PC-9 (cell line): Measurements from ENCODE around the gene GLCCI1. TPM values are rescaled to one million over a fixed set of nuclear protein-coding genes. Genes with fewer than 3 reads are reported as not detected.

Experiments used
- BruUV-seq: library from RNA; stranded (reverse); fragments of 400-500 nt; replicated peaks from 2 replicates; lab custom pipeline; 2021; lab: Mats Ljungman, UMichigan
- CTCF ChIA-PET: fragments of 300-600 bp; sonication (Branson Sonifier 250); formaldehyde crosslinking; loops from one replicate; lab custom pipeline; 2022; ENCODE audit warnings: antibody characterized with exemption; lab: Charles Lee
- POLR2A ChIA-PET: fragments of 300-600 bp; sonication (Branson Sonifier 250); formaldehyde crosslinking; loops from one replicate; lab custom pipeline; 2022; ENCODE audit warnings: antibody characterized with exemption; ENCODE audit not compliant: unreplicated experiment; lab: Charles Lee
- DNase-seq, 2 experiments: peaks; one replicate each; pipeline versions ENCODE4 v3.0.0 to v3.0.0-alpha.2; 2015 to 2022; ENCODE audit warnings: mixed read lengths in 1 of 2
- H2AFZ ChIP-seq: fragments of 200-600 bp; sonication (generic); 2 replicates; pipeline ENCODE4 v1.8.1; 2017; ENCODE audit warnings: antibody characterized with exemption
- H3F3A ChIP-seq: fragments of 200-600 bp; sonication (generic); 2 replicates; pipeline ENCODE4 v1.8.1; 2017; ENCODE audit warnings: antibody characterized with exemption, mild to moderate bottlenecking, low read depth; ENCODE audit not compliant: insufficient read depth
- H3K27ac ChIP-seq: fragments of 200-600 bp; sonication (generic); 2 replicates; pipeline ENCODE4 v1.6.1; 2016; ENCODE audit warnings: mixed run types
- H3K27me3 ChIP-seq: fragments of 200-600 bp; sonication (generic); 2 replicates; pipeline ENCODE4 v1.6.1; 2016; ENCODE audit warnings: low read depth, mixed run types; ENCODE audit not compliant: insufficient read depth
- H3K36me3 ChIP-seq: fragments of 200-600 bp; sonication (generic); 2 replicates; pipeline ENCODE4 v1.6.1; 2016; ENCODE audit warnings: low read depth, mixed run types
- H3K4me1 ChIP-seq: fragments of 200-600 bp; sonication (generic); replicated peaks from 2 replicates; pipeline ENCODE4 v1.6.1; 2016; ENCODE audit warnings: mixed run types; ENCODE audit not compliant: insufficient read depth
- H3K4me2 ChIP-seq: fragments of 200-600 bp; sonication (generic); 2 replicates; pipeline ENCODE4 v1.6.1; 2017; ENCODE audit warnings: mixed run types
- H3K4me3 ChIP-seq: fragments of 200-600 bp; sonication (generic); 2 replicates; pipeline ENCODE4 v1.6.1; 2016; ENCODE audit warnings: mixed run types
- H3K79me2 ChIP-seq: fragments of 200-600 bp; sonication (generic); 2 replicates; pipeline ENCODE4 v1.6.1; 2017; ENCODE audit warnings: low read depth, mixed run types
- H3K9me2 ChIP-seq: fragments of 200-600 bp; sonication (generic); 2 replicates; pipeline ENCODE4 v1.8.1; 2017; ENCODE audit warnings: mild to moderate bottlenecking; ENCODE audit not compliant: insufficient read depth
- H3K9me3 ChIP-seq: fragments of 200-600 bp; sonication (generic); 2 replicates; pipeline ENCODE4 v1.8.1; 2016; ENCODE audit warnings: low read depth; ENCODE audit not compliant: insufficient read depth
- H4K20me1 ChIP-seq: fragments of 200-600 bp; sonication (generic); 2 replicates; pipeline ENCODE4 v1.8.1; 2017; ENCODE audit not compliant: insufficient read depth
- EZH2 ChIP-seq: fragments of 200-600 bp; sonication (generic); IDR thresholded peaks from 2 replicates; pipeline ENCODE4 v1.8.0; 2017; ENCODE audit warnings: antibody characterized with exemption, low read depth
- intact Hi-C: fragments of 100-400 bp; cut with micrococcal nuclease; formaldehyde crosslinking; loops from one replicate; pipeline ENCODE4 v1.10.0; 2022; ENCODE audit not compliant: unreplicated experiment
- total RNA-seq: library from RNA; stranded (reverse); gene quantifications from 2 replicates; pipeline ENCODE4 v1.2.3, GENCODE V29; 2021
- TF ChIP-seq, protein P1 (sequence below): fragments of 200-600 bp; sonication (generic); conservative IDR thresholded peaks from 2 replicates; pipeline ENCODE4 v1.6.1; 2017; ENCODE audit warnings: mixed run types, antibody characterized with exemption, mild to moderate bottlenecking, moderate library complexity

The GLCCI1 gene
- total RNA-seq, 1 experiment from 2014 or later: 42.1 TPM

DNA sequence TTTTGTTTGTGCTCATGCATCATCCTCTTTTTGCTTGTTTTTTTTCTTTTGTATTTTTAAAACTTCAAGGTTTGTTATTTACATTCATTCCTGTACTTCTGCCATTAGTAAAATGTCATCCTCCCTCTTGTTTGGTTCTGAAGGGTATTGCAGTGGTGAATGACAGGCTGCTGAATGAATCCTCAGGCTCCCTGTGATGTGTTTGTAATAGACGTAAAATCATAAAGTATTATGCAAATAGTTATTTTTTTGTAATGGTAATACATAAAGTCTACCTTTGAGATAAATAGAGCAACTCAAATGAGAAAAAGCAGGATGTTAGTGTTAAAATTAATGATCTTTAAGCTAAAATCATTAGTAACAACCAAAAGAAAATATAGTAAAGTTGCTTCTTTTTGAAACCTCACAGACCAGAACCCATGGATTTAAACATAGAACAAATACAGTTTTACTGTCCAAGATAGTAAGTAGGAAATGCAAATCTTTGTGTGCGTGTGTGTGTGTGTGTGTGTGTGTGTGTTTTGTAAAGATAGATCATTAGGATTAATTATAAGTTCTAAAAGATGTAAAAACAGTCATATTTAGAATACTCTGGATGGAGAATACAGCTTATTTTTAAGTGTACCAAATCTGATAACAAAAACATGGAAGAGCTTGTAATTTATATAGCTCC is 4.5 kb downstream of the GLCCI1 start:
- H3K27me3 ChIP-seq: no peaks in the 10 kb centered on the region

GRCh38 chr7:7976677-7977076 is 8.1 kb downstream of the GLCCI1 start:
- H3K27me3 ChIP-seq: no peaks in the 10 kb centered on the region
- BruUV-seq: no TSS peak
- no peaks in the 10 kb centered on the region for H3K9me2 ChIP-seq
- H3K36me3 ChIP-seq: peaks cover 6% of the 10 kb centered on the region; the same call in 1 of the 2 replicates
- H3K9me3 ChIP-seq: no peaks in the 10 kb centered on the region
- no peak overlapping the region for H3K27ac ChIP-seq
- peaks cover 99% of the 10 kb centered on the region for H3K79me2 ChIP-seq
- H3F3A ChIP-seq: no peaks in the 10 kb centered on the region; the same call in 1 of the 2 replicates
- ChIA-PET CTCF (interaction anchor here (0.8 kb wide), 1 partner anchor 70 kb away, joined by 4 read pairs; no protein-coding TSS in a partner anchor), POLR2A (interaction anchor here (0.6 to 0.7 kb wide), 3 partner anchors 16 to 213 kb away, joined by 5 to 23 read pairs (median 7); no protein-coding TSS in a partner anchor)
- H2AFZ ChIP-seq: no peak overlapping the region
- peaks cover 3% of the 10 kb centered on the region for H4K20me1 ChIP-seq
- no peak overlapping the region for H3K4me3 ChIP-seq
- H3K4me1 ChIP-seq: peaks cover 25% of the 10 kb centered on the region
- H3K4me2 ChIP-seq: no peak overlapping the region
- intact Hi-C loops: no loop called here
- DNase-seq: no peak
- no peak for TF ChIP-seq EZH2
- TF ChIP-seq, protein P1, sequence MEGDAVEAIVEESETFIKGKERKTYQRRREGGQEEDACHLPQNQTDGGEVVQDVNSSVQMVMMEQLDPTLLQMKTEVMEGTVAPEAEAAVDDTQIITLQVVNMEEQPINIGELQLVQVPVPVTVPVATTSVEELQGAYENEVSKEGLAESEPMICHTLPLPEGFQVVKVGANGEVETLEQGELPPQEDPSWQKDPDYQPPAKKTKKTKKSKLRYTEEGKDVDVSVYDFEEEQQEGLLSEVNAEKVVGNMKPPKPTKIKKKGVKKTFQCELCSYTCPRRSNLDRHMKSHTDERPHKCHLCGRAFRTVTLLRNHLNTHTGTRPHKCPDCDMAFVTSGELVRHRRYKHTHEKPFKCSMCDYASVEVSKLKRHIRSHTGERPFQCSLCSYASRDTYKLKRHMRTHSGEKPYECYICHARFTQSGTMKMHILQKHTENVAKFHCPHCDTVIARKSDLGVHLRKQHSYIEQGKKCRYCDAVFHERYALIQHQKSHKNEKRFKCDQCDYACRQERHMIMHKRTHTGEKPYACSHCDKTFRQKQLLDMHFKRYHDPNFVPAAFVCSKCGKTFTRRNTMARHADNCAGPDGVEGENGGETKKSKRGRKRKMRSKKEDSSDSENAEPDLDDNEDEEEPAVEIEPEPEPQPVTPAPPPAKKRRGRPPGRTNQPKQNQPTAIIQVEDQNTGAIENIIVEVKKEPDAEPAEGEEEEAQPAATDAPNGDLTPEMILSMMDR: no peak

More for the DNA sequence above, 4.5 kb downstream of the GLCCI1 start:
- Histone ChIP-seq H3K36me3 (no peaks in the 10 kb centered on the region; the same call in 1 of the 2 replicates), H3K9me3 (no peaks in the 10 kb centered on the region), H4K20me1 (peaks cover 12% of the 10 kb centered on the region), H3K79me2 (peaks cover 84% of the 10 kb centered on the region), H3K9me2 (no peaks in the 10 kb centered on the region), H3K4me1 (peaks cover 38% of the 10 kb centered on the region), H3K4me2 (peak overlapping the region; percentile 29), H3F3A (no peaks in the 10 kb centered on the region), H3K27ac (no peak overlapping the region), H2AFZ (no peak overlapping the region), H3K4me3 (no peak overlapping the region; the same call in 1 of the 2 replicates)
- no TSS peak for BruUV-seq
- CTCF ChIA-PET: interaction anchor here (0.6 kb wide), 1 partner anchor 88 kb away, joined by 4 read pairs; no protein-coding TSS in a partner anchor
- POLR2A ChIA-PET: interaction anchor here (0.6 kb wide), 4 partner anchors 43 to 387 kb away, joined by 3 to 8 read pairs (median 4); no protein-coding TSS in a partner anchor
- TF ChIP-seq, protein P1: no peak
- TF ChIP-seq EZH2: no peak
- intact Hi-C loops: no loop called here
- DNase-seq: no peak

- Histone ChIP-seq H3K4me1 (peaks cover 16% of the 10 kb centered on the region), H3F3A (no peaks in the 10 kb centered on the region; the same call in 1 of the 2 replicates), H3K27me3 (no peaks in the 10 kb centered on the region), H3K4me3 (no peak overlapping the region), H3K79me2 (peaks cover 100% of the 10 kb centered on the region), H3K36me3 (peaks cover 6% of the 10 kb centered on the region; the same call in 1 of the 2 replicates), H4K20me1 (no peaks in the 10 kb centered on the region; the same call in none of the 2 replicates), H3K4me2 (no peak overlapping the region), H3K9me2 (no peaks in the 10 kb centered on the region), H2AFZ (no peak overlapping the region), H3K9me3 (no peaks in the 10 kb centered on the region), H3K27ac (no peak overlapping the region)
- intact Hi-C loops: no loop called here
- ChIA-PET CTCF (interaction anchor here (0.6 kb wide), 1 partner anchor 207 kb away, joined by 4 read pairs; no protein-coding TSS in a partner anchor), POLR2A (no interaction called here)
- no peak for DNase-seq
- BruUV-seq: no TSS peak
- TF ChIP-seq, protein P1: no peak
Measured at GRCh38 chr7:7977774-7978173, 9.2 kb downstream of the GLCCI1 start.
